OCI-LY3 (cell line): ENCODE data around the gene CACNA2D2.
A peak's percentile ranks its signal among the peaks of the same experiment; 100 is the strongest.

Experiments used
- H2AFZ ChIP-seq: fragments of 200-600, 300-600 bp; shearing (Covaris generic); 2 replicates; pipeline ENCODE4 v1.6.0; 2014; ENCODE audit warnings: antibody characterized with exemption, low read depth, low read length
- H3K27ac ChIP-seq: fragments of 200-600, 300-600 bp; sonication (generic); 2 replicates; pipeline ENCODE4 v1.5.1; 2014; ENCODE audit warnings: mild to moderate bottlenecking, low read length, moderate library complexity, mixed read lengths
- H3K27me3 ChIP-seq: fragments of 200-600, 300-600 bp; sonication (generic); 2 replicates; pipeline ENCODE4 v1.6.1; 2014; ENCODE audit warnings: low read depth, low read length, mixed read lengths
- H3K36me3 ChIP-seq: fragments of 200-600, 300-600 bp; sonication (generic); replicated peaks from 2 replicates; pipeline ENCODE3; 2014; ENCODE audit warnings: low read depth, low read length, mixed read lengths
- H3K4me1 ChIP-seq: fragments of 300-600, 200-600 bp; sonication (generic); 2 replicates; pipeline ENCODE4 v1.6.1; 2014; ENCODE audit warnings: low read length, mixed read lengths
- H3K4me2 ChIP-seq: fragments of 200-600, 300-600 bp; sonication (generic); 2 replicates; pipeline ENCODE4 v1.6.1; 2014; ENCODE audit warnings: low read length, mixed read lengths
- H3K4me3 ChIP-seq: fragments of 300-600, 200-600 bp; sonication (generic); 2 replicates; pipeline ENCODE4 v1.5.1; 2014; ENCODE audit warnings: antibody characterized with exemption, mild to moderate bottlenecking, low read length, moderate library complexity
- H3K79me2 ChIP-seq: fragments of 300-600, 200-600 bp; shearing (Covaris generic); 2 replicates; pipeline ENCODE4 v1.6.1; 2014; ENCODE audit warnings: mild to moderate bottlenecking, low read length, mixed read lengths
- H3K9ac ChIP-seq: fragments of 300-600, 200-600 bp; shearing (Covaris generic); 2 replicates; pipeline ENCODE4 v1.6.0; 2014; ENCODE audit warnings: mild to moderate bottlenecking, low read length, moderate library complexity
- H3K9me3 ChIP-seq: fragments of 200-600, 300-600 bp; shearing (Covaris generic); 2 replicates; pipeline ENCODE4 v1.6.1; 2014; ENCODE audit warnings: low read length, mixed read lengths; ENCODE audit not compliant: insufficient read depth
- H4K20me1 ChIP-seq: fragments of 200-600, 300-600 bp; sonication (generic); 2 replicates; pipeline ENCODE4 v1.6.1; 2016; ENCODE audit warnings: low read length, mixed read lengths; ENCODE audit not compliant: insufficient read depth
- EZH2phosphoT487 ChIP-seq: fragments of 200-600 bp; shearing (Covaris generic); IDR thresholded peaks from 2 replicates; pipeline ENCODE4 v1.6.1; 2018; ENCODE audit warnings: antibody characterized with exemption, mixed run types, low read depth
- TF ChIP-seq, protein P1 (sequence below): fragments of 200-600, 300-600 bp; sonication (generic); IDR thresholded peaks from 2 replicates; pipeline ENCODE4 v1.5.1; 2014; ENCODE audit warnings: antibody characterized with exemption, low read length, low read depth

The CACNA2D2 gene

DNA sequence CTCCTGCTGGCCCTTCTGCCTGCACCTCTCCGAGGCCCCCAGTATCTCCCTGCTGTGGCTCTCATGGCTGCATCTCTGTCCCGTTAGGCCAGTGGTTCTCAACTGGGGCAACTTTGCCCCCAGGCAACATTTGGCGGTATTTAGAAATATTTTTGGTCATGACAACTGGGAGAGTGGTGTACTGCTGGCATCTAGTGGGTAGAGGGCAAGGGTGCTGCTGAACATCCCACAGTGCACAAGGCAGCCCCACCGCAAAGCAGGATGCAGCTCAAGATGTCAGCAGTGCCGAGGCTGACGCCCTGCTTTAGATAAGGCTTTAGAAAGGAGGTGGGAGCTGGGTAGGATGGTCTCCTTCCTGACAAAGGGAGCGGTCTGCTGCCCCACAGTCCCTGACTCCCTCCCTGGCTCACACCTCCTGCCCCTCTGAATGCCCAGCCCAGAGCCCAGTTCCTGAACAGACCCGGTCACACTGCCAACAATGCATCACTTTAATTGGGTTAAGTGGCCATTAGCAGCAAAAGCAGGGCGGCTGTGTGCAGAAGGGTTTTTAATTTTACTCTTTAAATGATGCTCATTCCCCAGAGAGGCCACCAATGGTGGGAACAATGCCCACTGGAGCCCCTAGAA, 75.3 kb downstream of the CACNA2D2 start:
- Histone ChIP-seq H3K27me3 (peaks cover 21% of the 10 kb centered on the region), H3K79me2 (no peaks in the 10 kb centered on the region), H3K27ac (no peak overlapping the region), H3K36me3 (no peaks in the 10 kb centered on the region), H2AFZ (no peak overlapping the region), H4K20me1 (no peaks in the 10 kb centered on the region), H3K4me3 (no peak overlapping the region), H3K4me2 (no peak overlapping the region), H3K4me1 (no peaks in the 10 kb centered on the region), H3K9me3 (no peaks in the 10 kb centered on the region), H3K9ac (no peak overlapping the region)
- TF ChIP-seq, protein P1, sequence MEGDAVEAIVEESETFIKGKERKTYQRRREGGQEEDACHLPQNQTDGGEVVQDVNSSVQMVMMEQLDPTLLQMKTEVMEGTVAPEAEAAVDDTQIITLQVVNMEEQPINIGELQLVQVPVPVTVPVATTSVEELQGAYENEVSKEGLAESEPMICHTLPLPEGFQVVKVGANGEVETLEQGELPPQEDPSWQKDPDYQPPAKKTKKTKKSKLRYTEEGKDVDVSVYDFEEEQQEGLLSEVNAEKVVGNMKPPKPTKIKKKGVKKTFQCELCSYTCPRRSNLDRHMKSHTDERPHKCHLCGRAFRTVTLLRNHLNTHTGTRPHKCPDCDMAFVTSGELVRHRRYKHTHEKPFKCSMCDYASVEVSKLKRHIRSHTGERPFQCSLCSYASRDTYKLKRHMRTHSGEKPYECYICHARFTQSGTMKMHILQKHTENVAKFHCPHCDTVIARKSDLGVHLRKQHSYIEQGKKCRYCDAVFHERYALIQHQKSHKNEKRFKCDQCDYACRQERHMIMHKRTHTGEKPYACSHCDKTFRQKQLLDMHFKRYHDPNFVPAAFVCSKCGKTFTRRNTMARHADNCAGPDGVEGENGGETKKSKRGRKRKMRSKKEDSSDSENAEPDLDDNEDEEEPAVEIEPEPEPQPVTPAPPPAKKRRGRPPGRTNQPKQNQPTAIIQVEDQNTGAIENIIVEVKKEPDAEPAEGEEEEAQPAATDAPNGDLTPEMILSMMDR, result peak; percentile 17
- no peak for TF ChIP-seq EZH2phosphoT487

DNA sequence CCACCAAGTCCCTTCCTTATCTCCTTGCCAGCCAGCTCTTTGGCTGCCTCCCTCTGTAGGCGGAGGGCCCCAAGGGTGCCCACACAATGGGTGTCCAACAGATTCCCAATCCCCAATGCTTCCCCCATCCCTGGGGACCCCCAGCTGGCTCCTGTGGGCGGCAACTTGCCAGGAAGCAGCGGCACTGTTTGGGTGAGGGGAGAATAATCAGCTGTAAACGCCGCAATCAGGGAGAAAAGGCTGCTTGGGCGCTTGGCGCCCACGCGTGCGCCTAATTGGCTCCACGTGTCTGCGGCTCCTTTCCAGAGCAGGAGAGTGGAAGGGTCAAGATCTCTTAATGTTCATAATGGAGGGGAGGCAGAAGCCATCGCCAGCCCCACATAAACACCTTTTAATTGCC, 76.2 kb downstream of the CACNA2D2 start:
- TF ChIP-seq EZH2phosphoT487, result no peak
- TF ChIP-seq, protein P1, result no peak
- Histone ChIP-seq H4K20me1 (no peaks in the 10 kb centered on the region), H3K27ac (no peak overlapping the region), H3K4me2 (no peak overlapping the region), H3K79me2 (no peaks in the 10 kb centered on the region), H3K36me3 (no peaks in the 10 kb centered on the region), H3K4me3 (no peak overlapping the region), H3K9me3 (no peaks in the 10 kb centered on the region), H3K27me3 (peaks cover 28% of the 10 kb centered on the region), H3K9ac (no peak overlapping the region), H2AFZ (no peak overlapping the region), H3K4me1 (peaks cover 3% of the 10 kb centered on the region; the same call in 1 of the 2 replicates)

DNA sequence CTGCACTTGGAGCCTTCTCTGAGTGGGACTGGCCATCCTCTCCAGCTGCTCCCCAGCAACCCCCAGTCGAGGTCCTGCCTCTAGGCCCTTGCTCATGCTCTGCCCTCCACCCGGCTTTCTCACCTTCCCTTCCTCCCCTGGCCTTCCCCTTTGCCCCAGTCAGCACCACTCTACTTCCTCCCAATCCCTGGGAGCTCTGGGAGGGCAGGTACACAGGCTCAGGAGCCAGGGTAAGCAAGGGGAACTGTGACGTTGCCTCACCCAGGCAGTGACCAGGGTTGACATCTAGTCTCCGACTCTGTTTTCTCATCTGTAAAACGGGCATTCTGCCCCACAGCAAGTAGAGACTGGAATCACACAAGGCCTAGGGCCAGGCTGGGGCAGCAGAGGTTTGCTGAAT, 77.5 kb downstream of the CACNA2D2 start:
- Histone ChIP-seq H3K4me1 (peaks cover 3% of the 10 kb centered on the region; the same call in 1 of the 2 replicates), H3K27ac (no peak overlapping the region), H3K4me3 (no peak overlapping the region), H2AFZ (no peak overlapping the region), H3K36me3 (no peaks in the 10 kb centered on the region), H4K20me1 (no peaks in the 10 kb centered on the region), H3K27me3 (peaks cover 28% of the 10 kb centered on the region), H3K4me2 (no peak overlapping the region), H3K9me3 (no peaks in the 10 kb centered on the region), H3K79me2 (no peaks in the 10 kb centered on the region), H3K9ac (no peak overlapping the region)
- TF ChIP-seq, protein P1, result no peak

DNA sequence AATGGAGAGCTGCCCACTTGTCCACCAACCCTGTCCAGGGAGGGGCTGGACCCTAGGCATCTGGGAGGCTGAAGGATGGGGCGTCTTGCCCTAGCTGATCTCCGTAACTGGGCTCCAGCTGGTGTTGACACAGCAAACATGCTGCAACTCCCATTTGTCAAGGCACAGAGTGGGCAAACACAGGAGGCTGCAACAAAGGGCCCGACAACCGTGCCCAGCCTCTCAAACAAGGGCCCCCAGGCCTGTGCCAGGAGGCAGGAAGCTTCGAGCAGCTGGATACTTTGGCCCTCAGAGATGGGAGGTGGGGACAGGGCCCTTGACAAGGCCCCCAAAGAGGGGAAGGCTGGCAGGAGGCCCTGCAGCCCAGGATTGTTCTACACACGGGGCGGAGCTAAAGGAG, 79.9 kb downstream of the CACNA2D2 start:
- TF ChIP-seq EZH2phosphoT487, result no peak
- TF ChIP-seq, protein P1, result no peak
- Histone ChIP-seq H3K9ac (no peak overlapping the region), H3K27me3 (peaks cover 22% of the 10 kb centered on the region), H3K4me3 (no peak overlapping the region), H3K4me1 (peaks cover 3% of the 10 kb centered on the region; the same call in 1 of the 2 replicates), H3K79me2 (no peaks in the 10 kb centered on the region), H3K36me3 (no peaks in the 10 kb centered on the region), H3K9me3 (no peaks in the 10 kb centered on the region), H2AFZ (no peak overlapping the region), H4K20me1 (no peaks in the 10 kb centered on the region), H3K4me2 (no peak overlapping the region), H3K27ac (no peak overlapping the region)
